Left renal pelvis (tissue), 4 donors: ENCODE data around the gene TSC22D3. TPM values are rescaled to one million over a fixed set of nuclear protein-coding genes. Genes with fewer than 3 reads are reported as not detected.

ENCODE experiments used
- DNase-seq, 4 donors: peaks; one replicate each; pipeline ENCODE4 v3.0.0-alpha.2; 2013; ENCODE audit warnings: low read depth in 4 of 4, low spot score in 3 of 4
- polyA plus RNA-seq, 4 donors: library from polyadenylated mRNA; unstranded; fragments of 120-200 nt; gene quantifications; one replicate each; pipeline ENCODE4 v1.2.1, GENCODE V29; 2013; ENCODE audit not compliant: insufficient read length in 4 of 4

Gene TSC22D3
- polyA plus RNA-seq, 4 donors = 72.8 to 127 (median 113) TPM

GRCh38 chrX:107763647-107764046 is 11.9 kb downstream of the TSC22D3 start:
- no peak for DNase-seq

DNA sequence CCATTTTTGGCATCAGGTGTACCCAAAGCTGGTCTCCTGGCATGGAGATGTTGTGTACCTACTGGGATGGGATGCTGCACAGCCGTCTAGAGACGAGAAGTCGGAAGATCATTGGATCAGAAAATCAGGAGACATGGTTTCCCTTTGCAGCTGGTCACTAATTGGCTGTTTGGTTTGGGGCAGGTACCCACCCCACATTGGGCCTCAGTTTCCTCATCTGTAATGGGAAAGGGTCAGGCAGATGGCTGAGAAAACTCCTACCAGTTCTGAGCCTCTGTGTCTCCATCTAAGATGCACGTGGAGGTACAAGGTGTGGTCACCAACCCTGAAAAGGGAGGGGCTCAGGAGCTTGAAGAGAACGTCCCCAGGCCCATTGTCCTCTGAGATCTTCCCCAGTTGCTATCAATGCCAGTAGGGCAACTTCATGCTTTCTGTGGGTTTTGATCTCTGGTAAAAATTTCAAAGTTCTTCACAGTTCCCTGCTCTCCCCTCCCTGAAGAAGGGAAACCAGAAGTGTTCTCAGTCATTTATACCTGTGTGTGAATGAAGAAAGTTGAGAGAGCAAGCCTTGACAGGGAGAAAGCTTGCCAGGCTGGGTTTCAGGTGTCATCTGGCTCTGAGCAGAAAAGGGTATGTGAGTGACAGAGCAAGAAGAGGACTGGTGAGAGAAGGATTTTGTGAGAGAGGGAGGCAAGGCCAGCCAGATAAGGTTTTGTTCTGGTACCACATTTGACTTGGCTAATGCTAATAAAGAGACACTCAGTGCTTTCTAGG is 15.1 kb downstream of the TSC22D3 start:
- DNase-seq = no peak

- no peak for DNase-seq
Measured at GRCh38 chrX:107758231-107758766, 17.3 kb downstream of the TSC22D3 start.

GRCh38 chrX:107755721-107756120 is 19.9 kb downstream of the TSC22D3 start:
- DNase-seq = no peak

- DNase-seq = no peak
Measured at GRCh38 chrX:107753187-107753586, 22.4 kb downstream of the TSC22D3 start.

- no peak for DNase-seq
Measured at GRCh38 chrX:107752714-107753113, 22.9 kb downstream of the TSC22D3 start.

- no peak for DNase-seq
Measured at GRCh38 chrX:107752043-107752442, 23.5 kb downstream of the TSC22D3 start.

GRCh38 chrX:107750861-107751445 is 24.6 kb downstream of the TSC22D3 start:
- no peak for DNase-seq

DNA sequence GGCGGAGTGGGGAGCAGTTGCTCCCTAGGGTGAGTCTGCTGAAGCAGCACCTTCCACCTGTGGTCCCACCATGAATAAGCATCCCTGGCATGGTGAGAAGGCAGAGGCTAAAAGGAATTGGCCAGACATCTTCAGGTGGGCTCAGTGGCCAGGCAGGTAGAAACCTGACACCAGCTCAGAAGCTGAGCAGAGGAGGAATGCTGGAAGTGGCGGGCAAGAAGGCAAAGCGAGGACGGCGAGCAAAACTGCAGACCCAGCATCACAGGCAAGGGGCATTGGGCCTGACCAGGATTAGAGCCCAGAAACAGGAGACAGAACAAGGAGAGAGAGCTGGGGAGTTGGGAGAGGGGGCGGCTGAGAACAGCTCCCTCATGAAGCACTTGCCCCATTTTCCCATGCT is 25.3 kb downstream of the TSC22D3 start:
- no peak for DNase-seq

- DNase-seq = no peak
Measured at GRCh38 chrX:107748506-107748905, 27.1 kb downstream of the TSC22D3 start.

DNA sequence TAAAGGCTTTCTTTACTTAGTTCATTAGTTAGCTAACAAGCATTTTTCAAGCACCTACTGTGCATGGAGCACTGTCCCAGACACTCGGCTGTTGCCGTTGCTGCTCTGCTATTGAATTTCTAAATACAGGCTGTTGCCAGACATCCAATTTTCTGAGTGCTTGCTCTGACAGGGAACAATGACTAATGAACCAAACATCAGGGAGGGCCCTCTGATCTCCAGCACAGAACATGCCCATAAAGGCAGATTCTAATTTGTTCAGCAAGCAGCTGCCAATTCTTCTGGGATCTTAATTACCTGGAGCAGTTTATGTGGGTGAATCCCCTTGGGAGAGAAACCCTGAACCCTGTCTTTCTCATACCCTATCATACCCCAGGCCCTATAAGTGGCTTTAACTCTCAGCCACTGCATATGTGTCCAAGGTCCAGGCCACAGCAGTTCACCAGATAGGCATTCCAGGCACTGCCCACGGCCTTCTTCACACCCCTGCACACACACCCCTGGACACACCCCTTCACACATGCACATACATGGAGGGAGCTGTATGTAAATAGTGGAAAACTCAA is 27.9 kb downstream of the TSC22D3 start:
- no peak for DNase-seq

- DNase-seq = no peak
Measured at GRCh38 chrX:107744868-107745267, 30.7 kb downstream of the TSC22D3 start.

DNA sequence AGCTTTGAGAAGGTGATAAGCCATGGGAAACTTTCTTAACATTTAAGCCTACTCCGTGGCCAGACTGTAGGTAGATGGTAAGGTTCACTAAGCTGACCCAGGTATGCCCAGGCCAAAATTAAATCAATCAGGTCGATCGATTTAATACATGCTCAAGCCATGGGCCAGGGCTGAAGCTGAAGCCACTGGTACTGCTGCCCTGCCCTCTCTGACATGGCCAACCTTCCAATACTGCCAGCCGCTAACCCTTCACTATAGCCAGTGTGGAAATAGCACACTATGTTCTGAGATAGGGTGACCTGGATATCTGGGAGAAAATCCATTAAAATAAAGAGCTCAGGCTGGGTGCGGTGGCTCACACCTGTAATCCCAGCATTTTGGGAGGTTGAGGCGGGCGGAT is 31.6 kb downstream of the TSC22D3 start:
- DNase-seq = no peak

DNA sequence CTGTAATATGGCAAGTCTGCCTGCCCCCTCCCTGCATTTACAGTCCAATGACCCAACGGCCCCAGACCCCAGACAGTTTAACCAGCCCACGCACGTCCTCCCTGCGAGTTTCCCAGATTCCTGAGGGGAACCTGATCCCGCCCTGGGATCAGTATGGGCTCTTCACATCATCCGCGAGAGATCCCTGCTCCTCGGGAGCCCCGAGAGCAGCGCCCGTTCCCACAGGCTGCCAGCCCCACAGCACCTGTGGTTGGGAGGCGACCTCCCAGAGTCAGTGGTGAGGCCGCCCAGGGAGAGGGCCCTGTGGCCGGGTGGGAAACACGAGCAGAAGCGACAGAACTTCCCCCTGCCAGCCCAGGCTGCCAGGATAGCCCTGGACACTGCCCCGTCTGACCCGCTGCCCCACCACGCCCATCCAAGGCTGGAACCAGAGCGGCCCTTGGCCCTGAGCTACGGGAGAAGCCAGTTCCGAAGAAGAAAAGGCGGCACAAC is 32.8 kb downstream of the TSC22D3 start:
- no peak for DNase-seq

DNA sequence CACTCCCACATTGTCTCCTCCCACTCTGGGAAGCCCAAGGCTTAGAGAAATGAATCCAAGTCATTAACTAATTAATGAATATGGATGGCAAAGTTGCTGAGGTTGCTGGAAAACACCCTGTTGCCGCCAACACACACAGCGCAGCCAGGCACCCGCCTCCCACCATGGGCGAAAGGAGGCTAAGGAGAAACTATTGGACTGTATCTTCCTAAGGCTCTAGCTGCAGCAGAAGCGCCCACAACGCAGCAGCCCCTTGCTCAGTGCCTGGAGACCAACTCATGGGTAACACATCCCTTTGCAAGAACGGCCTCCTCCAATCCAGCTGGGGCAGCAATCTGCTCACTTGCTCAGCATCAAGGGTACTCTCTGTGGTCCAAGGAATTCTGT is 34.2 kb downstream of the TSC22D3 start:
- DNase-seq = no peak

- no peak for DNase-seq
Measured at GRCh38 chrX:107739541-107739940, 36.0 kb downstream of the TSC22D3 start.

DNA sequence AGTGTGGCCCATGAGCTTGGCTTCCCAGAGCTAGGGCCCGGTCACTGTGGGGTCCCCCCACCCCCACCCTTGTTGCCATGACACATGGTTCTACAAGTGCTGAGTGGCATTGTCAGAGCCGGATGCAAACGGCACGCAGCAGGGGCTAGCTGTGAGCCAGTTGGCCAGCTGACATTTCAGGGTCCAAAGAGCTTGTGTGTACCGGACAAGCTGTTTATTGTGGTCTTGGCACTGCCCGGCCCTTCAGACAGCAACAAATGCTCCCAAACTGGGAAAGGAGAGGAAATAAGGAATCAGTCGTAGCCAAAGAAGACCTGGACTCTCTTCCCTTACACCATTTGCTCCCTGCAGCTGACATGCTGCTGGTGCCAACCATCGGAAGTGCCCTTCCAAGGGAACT is 36.8 kb downstream of the TSC22D3 start:
- DNase-seq = no peak

DNA sequence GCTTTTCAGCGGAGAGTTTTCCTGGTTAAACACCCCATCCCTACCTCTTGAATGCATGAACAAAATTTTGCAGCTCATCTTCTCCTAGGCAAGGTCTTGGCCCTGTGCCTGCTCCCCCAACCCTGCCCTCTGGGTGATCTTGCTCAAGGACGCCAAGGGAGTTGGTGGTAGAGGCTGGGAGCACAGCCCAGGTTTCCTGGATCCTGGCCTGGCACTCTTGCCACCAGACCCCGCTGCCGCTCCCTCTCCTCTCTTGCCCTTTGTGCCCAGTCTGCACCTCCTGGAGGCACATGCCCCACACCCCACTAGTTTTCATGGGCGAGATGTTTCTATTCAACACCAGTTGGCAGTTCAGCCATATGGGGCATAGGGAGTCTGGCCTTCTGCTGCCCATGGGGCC is 37.3 kb downstream of the TSC22D3 start:
- no peak for DNase-seq

GRCh38 chrX:107736781-107737531 is 38.6 kb downstream of the TSC22D3 start:
- DNase-seq = no peak

DNA sequence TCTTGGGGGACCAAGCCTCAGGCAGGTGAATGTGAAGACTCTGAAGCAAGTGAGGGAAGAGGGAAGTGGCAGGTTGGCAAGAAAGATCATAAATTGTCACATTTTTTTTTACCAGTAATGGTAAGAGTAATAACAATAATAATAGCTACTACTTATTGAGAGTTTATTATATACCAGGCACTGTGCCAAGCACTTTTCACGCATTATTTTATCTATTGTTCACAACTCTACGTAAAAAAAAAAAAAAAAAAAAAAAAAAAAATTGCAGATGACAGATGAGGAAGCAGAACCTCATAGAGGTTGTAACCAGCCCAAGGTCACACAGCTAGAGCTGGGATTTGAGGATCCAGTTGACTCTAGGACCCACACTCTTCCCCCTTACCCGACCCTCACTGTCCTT is 40.9 kb downstream of the TSC22D3 start:
- DNase-seq = no peak

DNA sequence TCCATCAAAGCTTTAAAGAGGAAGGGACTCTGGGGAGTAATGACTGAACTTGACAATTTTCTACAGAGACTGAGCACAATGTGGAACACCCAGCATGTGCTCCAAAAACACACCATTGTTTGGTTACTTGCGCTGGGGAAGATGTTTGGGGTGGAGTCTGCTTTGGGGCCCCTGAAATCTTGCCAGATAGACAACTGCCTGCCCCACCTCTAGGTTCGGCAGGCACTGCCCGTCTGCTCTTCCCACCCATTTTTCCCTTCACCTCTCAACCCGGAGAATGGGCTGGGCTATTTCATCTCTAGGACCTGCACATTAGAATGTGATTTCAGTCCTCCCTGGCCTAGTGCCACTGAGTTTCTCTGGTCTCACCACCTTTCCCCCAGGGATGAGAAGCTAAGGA is 41.9 kb downstream of the TSC22D3 start:
- DNase-seq = no peak
